ENCODE results near the gene ZBTB7C.

ZBTB7C gene

GRCh38 chr18:48216639-48217257, 192.4 kb downstream of the ZBTB7C start:
- DNase-seq (ENCODE audit: low read depth): no peak

- DNase-seq (ENCODE audit: low read depth): no peak
These were observed 193.1 kb downstream of the ZBTB7C start for GRCh38 chr18:48215876-48216638.

- DNase-seq (ENCODE audit: low read depth): no peak
These were observed 195.4 kb downstream of the ZBTB7C start for GRCh38 chr18:48213791-48214190.

- DNase-seq (ENCODE audit: low read depth): no peak
These were observed 200.6 kb downstream of the ZBTB7C start for GRCh38 chr18:48208432-48209140.

- no peak for DNase-seq (ENCODE audit: low read depth)
These were observed 201.4 kb downstream of the ZBTB7C start for GRCh38 chr18:48207733-48208132.

- no peak for DNase-seq (ENCODE audit: low read depth)
These were observed 202.3 kb downstream of the ZBTB7C start for GRCh38 chr18:48206887-48207286.

DNA sequence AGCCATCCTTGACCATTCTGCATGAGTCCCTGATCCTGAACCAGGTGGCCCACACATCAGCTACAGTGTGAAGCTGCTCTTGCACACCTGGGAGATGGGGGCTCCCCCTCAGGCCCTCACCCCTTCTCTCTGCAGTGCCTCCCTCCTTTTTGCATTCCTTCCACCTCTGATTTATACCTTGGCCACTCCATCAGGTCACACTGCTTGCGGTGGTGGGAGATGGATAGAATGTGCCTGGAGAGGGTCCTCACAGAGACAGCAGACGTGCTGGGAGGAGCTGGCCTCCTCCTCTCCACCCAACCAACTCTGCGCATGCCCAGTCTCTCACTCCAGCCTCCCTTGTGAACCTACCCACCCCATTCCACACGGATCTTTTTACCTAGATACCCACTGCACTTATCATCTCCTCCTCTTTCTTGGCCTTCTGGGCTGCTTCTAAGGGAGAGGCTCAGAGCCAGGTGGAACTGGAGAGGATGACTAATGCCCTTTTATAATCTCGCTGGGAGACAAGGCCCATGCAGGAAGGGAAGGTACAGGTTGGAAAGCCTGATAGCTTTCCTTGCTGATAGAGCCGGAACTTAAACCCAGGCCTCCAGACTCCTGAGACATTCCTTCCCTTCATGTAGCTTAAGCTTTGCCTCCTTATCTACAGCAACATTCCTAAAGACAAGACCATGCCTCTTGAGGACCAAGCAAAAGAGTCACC, 205.1 kb downstream of the ZBTB7C start:
- no peak for DNase-seq (ENCODE audit: low read depth)

DNA sequence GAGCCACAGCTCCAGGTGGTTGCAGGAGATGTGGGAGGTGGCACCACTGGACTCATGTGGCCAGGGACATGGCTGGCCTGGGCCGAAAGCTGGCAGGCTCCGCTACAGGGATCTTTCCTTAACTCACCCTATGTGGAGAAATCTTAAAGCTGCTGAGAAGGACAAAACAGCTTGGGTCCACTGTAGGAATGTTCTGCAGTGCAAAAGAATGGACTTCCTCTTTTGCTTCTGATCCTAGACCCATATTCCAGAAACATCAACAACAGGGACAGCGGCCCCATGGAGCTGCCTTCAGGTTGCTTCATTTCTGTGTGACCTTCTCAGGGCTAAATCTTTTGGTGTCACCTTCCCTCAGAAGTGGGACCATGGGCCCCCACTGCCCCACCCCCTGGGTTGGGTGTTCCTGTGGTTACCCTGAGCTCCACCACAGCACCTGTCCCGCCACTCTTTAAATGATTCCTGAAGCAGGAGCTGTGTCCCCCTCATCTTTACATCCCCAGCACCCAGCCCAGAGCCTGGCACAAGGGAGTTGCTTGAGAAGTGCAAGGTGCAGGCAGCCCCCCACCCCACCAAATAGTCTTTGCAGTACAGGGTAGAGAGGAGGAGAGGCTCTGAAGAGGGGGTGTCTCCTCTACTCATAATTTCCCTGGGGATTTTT, 205.8 kb downstream of the ZBTB7C start:
- no peak for DNase-seq (ENCODE audit: low read depth)

DNA sequence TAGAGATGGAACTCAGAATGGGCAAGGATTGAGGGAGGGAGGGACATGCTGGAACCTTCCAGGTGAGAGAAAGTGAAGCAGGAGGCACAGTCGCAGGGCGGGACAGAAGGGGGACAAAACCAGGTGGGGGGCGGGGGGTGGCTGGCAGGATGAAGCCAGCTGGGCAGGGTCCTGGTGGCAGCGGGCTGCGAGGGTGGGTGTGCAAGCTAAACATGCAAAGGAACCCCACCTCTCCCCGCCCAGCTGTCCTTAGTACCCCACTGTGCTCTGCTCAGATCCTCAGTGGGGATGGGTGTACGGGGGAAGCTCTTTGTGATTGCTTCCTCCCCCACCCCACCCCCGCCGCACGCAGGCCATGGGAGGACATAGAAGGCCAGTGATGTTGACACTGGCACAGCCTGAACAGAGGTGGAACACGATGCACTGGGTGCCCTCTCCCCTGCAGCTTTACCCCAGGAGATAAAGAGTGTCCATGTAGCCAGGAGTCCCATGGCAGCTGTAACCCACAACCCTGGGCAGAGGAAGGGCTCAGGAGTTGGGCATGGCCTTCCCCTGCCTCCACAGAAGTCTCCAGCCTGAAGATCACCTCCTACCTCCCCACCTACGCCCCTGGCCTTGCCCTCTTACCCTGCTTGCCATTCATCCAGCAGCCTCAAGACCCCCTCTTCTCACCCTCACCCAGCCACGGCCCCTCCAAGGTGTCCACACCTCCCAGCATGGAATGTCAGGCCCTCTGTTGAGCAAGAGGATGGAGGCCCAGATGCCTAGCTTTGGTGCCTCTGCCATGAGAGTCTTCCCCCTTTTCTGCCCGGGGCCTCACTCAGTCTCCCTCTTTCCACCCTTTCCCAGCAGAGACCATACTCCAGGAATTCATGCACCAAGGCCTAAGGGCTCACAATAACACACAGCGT, 206.6 kb downstream of the ZBTB7C start:
- no peak for DNase-seq (ENCODE audit: low read depth)

GRCh38 chr18:48202006-48202348, 207.2 kb downstream of the ZBTB7C start:
- no peak for DNase-seq (ENCODE audit: low read depth)

DNA sequence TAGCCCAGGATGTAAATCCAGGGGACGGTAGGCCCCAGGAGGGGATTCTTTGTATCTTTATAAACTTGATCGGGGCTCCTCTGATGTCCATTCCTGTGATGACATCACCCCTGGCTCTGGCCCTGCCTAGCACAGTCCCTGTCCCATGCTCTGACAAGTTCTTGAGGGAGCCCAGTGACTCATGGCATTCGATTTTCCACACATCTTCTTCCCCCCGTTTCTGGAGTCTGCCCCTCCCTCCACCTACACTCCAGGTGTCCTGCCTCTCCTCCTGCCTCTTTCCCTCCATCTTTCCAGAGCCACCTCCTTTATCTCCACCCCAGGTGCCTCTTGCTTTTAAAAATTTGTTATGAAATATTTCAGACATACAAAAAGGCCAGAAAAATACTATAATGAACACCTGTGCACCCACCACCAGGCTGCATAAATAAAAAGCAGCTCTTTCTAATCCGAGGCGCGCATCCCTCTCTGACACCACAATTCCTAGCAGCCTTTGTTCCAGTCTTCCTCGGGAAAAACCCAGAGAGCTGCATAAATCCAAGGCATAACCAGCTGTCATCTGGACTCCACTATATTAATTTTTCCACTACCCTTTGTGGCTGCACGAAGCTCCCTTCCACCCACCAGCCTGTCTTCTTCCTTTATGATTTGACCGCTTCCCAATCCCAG, 207.7 kb downstream of the ZBTB7C start:
- no peak for DNase-seq (ENCODE audit: low read depth)

DNA sequence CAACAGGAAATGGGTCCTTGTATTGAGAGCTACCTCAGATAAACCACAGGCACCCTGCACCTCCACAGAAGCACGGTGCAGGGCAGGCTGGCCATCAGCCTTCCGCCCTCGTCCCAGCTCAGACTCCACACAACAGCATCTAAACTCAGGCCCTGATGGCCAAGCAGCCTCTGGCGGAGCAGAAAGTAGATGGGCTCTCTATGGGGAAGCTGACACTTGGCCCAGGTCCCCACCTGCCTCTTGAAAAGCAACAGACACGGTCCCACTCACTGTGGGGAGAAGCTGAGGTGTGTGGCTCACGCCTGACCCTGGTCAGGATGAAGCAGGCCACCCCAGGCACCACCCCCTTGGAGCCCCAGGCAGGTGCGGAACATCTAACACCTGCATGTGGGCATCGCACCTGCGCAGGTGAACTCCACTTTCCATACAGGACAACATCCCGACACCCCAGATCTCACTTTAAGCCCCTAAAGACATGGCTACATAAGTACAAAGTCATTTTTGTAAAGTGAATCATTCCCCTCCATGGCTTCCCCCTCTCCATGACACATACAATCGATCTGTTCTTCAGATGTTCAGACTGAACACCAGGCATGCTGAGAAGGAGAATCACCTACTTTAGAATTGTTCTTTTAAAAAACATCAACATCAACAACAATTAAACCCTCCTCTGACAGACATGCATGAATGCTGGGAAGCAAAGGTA, 208.4 kb downstream of the ZBTB7C start:
- DNase-seq (ENCODE audit: low read depth): no peak

DNA sequence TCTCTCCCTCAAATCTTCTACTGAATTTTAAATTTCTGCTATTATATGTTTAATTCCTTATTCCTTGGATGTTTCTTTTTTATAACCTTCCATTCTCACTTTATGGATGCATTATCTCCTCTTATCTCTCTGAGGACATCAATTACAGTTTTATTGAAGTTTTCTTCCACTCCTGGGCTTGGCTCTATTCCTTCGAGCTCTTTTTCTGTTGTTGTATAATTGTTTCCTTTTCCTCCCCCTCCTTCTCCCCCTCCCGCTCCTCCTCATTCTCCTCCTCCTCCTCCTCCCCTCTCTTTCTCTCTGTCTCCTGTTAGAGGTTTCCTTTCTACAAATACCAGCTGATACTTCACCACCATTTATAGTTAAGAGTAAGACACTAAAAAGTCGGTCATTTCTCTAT, 209.8 kb downstream of the ZBTB7C start:
- DNase-seq (ENCODE audit: low read depth): no peak

GRCh38 chr18:48197819-48198218, 211.4 kb downstream of the ZBTB7C start:
- DNase-seq (ENCODE audit: low read depth): no peak

DNA sequence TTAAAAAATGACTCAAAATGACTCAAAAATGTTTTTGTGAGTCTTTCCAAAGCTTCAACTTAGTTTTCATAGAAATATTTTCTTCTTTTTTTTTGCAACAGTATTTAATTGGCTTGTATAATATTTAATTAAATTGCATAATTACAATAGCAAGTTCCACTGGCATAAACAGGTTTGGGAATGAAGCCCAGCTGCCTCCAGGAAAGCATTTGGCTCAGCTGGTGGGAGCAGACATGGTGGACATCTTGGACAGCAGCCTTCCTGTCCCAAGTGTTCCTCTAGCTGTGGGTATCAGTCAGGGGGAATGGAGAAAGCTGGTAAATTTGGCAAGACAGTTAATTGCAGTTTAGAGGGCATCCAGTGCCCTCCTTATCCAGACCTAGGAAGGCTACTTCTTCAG, 213.4 kb downstream of the ZBTB7C start:
- no peak for DNase-seq (ENCODE audit: low read depth)

- DNase-seq (ENCODE audit: low read depth): no peak
These were observed 214.5 kb downstream of the ZBTB7C start for GRCh38 chr18:48194591-48195181.

DNA sequence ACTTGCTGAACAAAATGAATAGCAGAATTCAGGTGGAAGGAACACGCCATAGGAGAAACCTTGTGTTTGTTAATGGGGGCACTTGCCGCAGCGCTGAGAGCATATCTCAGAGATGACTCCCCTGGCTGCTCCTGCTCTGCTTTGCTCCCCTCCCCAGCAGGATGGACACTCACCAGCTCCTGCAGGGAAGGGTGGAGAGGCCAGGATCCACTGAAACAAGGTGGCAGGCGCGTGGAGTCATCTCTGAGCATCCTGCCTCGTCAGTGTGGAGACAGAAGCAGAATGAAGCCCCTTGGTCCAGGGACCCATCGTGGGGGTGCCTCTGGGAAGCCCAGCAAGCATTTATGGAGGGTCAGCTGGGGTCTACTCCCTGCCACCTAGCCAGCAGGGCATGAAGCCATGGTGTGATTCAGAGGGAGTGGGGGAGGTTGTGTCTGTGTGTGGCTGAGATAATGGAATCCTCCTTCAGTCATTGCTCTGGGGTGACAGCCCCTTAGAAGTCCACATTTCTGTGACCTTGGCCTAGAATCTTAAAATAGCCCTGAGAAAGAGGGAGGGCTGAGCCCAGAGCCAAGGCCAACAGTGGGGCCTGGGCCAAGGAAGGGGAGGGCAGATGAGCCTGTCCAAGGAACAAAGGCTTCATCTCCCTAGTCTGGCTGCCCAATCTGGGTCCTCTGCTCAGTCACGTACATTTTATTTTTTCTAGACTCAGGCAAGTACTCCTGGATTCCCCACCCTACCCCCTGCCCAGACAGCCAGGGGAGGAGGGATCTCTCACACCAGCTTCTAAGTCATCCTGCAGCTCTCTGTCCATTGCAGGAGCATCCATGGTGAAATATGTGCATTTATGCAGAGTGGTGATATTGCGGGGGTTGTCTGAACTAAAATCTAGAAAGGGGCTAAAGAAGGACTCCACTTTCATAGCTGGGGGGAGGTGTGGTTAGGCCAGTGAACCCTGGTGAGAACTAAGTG, 215.4 kb downstream of the ZBTB7C start:
- no peak for DNase-seq (ENCODE audit: low read depth)

- DNase-seq (ENCODE audit: low read depth): no peak
These were observed 216.6 kb downstream of the ZBTB7C start for GRCh38 chr18:48192542-48192941.
